Right ventricle myocardium inferior (tissue), 1 donor: Measurements from ENCODE around the gene PIM2. TPM values are rescaled to one million over a fixed set of nuclear protein-coding genes. Genes with fewer than 3 reads are reported as not detected.
"Not testable (repeated sequence)": the region's sequence is repeated elsewhere in the genome, so short reads cannot be mapped to it uniquely, and the experiment has no call there.

Experiments used
- ATAC-seq: fragments of 200-7000 bp; cut with Tn5 transposase; one replicate; pipeline ENCODE4 v1.9.1; 2020; ENCODE audit warnings: mild to moderate bottlenecking, moderate library complexity
- DNase-seq: peaks from one replicate; pipeline ENCODE4 v3.0.0; 2021; ENCODE audit errors: missing footprints
- intact Hi-C: fragments of 100-400 bp; cut with DNase I; formaldehyde crosslinking; loops from one replicate; pipeline ENCODE4 v1.11.0; 2022
- total RNA-seq: library from RNA; stranded (reverse); fragmentation: NEBNext Ultra II Directional; extraction: Animal tissue kit (Norgen Biotek cat#: 25700); gene quantifications from one replicate; pipeline ENCODE4 v1.2.1, GENCODE V29; 2021
- donor health status: DM: no; HTN: yes; CAD: no; lungs with severe emphysema.

The PIM2 gene
- total RNA-seq, 1 donor from 2014 or later = 3.2 TPM

DNA sequence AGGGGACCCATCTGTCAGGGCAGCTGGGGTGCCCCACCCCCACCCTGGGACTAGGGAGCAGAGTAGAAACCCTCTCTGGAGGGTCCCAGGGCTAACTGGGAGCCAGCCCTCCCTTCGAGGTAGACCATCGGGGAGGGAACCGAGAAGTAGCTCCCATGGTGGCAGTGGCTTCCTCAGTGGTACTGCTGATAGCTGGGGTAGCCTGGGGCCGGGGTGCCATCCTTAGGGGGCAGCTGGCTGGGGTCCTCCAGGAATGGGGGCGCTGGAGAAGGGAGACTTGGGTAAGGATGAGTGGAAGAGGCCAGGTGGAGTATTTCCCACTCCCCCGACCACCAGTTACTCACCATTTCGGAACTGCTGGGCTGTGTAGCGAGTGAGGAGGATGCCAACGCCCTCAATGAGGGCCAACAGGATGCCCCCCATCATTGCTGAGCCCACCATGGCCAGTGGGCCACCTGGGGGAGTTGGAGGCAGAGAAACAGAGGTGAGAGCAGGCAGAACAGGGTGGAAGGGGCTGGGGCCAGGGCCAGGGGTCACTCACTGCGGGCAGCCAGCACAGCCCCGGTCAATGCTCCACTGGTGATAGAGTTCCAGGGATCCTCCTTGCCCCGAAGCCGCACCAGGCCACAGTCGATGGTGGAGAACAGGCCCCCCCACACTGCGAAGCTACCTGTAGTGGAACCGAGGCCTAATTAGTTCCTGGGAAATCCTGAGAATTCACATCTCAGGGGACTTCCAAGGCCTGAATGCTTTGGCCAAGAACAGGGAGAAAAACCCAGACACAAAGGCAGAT, 25.1 kb downstream of the PIM2 start:
- intact Hi-C loops = no loop called here
- DNase-seq (no peak), ATAC-seq (no peak)

DNA sequence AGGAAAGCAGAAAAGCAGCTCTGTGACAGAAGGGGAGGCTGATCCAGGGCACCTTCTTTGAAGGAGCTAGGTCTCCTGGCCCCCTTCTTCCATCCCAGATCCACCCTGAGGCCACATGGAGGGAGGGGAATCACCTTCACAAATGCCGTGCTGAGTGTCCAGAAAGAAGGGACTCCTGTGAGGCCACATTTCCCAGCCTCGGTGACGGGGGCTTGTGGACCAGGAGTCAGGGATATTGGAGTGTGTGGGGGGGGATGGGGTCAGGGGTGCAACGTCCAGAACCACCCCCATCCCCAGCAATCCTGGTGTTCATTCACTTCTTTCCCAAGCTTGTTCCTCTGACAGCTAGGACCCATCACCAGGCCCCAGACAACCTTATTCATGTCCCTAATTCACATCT, 25.9 kb downstream of the PIM2 start:
- no peak for ATAC-seq
- intact Hi-C loops = no loop called here
- DNase-seq = no peak

DNA sequence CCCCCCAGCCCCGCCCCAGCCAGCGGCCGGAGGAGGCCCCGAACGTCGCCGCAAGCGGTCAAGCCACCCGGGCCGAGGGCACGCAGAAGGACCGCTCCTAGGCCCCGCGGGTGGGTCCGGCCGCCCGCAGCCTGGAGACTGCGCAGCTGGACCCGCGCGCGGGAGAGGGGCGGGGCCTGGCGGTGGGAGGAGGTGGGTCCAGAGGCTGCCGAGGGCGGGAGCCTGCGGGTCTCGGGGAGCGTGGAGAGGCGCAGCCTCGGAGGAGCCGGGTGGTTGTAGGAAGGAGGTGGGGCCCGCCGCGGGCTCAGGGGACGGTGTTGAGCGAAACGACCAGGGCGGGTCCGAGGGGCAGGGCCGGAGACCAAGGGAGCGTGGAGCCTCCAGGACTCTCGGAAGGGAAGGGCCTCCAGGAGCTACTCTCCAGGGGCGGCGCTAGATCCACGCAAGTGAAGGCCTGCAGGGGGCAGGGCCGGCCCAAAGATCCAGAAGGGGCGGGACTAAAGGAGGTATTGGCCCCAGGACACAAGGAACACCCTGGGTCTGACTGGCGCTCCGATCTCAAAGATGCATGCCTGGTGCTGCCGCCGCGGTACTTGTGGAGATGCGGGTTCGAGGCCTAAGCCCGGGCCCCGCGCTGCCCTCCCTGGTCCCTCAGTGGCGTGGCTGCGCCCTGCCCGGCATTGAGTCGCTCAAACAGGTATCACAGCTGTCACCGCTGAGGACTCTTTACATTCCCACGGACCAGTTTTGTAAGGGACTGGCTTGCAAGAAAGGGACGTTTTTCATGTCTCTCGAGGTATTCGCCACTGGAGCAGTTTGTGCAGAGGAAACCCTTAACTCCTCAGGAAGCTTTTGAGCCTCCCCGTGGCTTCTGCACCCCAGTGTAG, 27.2 kb downstream of the PIM2 start:
- peak; percentile 96 for ATAC-seq
- intact Hi-C loops = no loop called here
- DNase-seq = peak; percentile 92

DNA sequence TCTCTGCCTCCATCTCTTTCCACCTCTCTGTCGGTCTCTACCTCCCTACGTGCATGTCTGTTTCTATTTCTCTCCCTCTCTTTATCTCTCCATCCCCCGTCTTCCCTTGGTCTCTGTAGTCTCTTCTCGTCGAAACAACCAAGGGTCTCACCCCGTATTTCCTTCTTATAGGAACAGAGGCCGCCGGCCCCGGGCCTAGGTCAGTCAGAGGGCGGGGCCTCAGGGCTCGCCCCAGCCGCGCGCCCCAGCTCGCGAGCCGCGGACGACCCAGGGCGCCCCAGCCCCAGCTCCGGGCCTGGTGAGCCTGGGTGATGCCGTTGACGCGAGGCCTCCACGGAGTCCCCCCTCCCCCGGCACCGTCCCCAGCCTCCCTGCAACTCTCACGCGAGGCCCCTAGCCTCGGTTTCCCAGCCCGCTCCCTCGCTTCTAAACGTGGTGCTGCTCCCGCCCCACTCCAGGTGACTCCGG, 27.9 kb downstream of the PIM2 start:
- intact Hi-C loops = no loop called here
- ATAC-seq (peak; percentile 55), DNase-seq (no peak)

DNA sequence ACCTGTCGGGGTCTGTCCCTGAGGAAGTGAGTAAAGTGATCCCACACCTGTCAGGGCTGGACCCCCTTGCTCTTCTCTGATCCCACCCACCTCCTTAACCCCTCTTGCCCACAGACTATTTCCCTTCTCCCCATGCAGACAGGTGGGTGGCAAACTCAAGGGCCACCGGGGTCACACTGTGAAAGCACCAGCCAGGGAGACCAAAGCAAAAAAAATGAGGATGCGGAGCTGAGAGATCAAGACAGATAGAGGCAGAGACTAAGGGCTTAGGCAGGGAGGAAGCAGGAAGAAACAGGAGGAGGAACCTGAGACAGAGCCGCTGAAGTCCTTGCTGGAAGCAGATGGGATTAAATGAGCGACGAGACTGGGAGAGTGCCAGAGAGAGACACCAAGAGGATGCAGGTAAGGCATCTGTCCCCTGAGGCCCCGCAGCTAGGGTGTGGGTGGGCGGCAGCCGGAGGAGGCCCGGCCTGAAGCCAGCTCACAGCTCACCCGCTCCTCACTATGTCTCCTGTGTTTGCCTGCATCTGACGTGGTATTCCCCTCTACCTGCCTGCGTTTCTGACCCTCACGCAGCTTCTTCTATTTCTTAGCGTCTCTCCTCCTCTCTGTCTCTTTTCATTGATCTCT, 28.4 kb downstream of the PIM2 start:
- no peak for ATAC-seq
- intact Hi-C loops = no loop called here
- no peak for DNase-seq

DNA sequence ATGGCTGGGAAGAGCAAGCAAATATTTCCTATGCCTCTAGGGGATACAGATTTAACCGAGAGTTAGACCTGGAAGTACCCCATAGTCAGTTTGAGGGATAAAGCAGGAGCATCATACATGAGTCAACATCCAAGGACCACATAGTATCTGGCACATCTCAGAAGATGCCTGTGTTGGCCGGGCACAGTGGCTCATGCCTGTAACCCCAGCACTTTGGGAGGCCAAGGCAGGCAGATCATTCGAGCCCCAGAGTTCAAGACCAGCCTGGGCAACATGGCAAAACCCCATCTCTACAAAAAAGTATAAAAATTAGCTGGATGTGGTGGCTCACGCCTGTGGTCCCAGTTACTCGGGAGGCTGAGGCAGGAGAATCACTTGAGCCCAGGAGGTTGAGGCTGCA, 32.2 kb downstream of the PIM2 start:
- ATAC-seq, intact Hi-C loops, DNase-seq: not testable (repeated sequence)

DNA sequence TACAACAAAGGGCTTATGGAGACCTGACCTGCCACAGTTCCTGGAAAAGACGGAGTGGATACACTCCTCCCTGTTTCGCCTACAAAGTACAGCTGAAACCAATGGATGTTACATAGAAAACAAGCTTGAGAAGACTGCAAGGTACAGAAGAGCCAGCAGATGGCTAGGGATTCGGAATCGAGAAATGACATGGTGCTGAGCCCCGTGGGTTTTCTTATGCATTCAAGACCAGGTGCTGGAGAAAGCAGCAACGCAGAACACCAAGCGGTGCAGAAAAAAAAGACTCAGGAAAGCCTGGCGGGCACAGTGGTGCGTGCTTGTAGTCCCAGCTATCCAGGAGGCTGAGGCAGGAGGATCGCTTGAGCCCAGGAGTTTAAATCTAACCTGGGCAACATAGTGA, 35.1 kb downstream of the PIM2 start:
- no peak for DNase-seq
- ATAC-seq = no peak
- intact Hi-C loops = no loop called here

DNA sequence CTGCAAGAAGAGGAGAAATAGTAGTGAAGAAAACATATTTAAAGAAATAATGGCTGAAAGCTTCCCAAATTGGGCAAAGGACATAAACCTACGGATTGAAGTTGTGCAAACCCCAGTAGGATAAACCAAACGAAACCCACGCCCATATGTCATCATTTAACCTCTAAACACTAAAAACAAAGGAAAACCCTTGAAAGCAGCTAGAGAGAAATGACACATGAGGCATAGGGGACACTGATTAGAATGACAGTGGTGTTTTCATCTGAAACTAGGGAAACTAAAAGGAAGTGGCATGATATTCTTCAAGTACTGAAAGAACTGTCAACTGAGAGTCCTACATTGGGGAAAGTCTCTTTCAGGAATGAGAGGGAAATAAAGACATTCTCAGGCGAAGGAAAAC, 41.9 kb downstream of the PIM2 start:
- ATAC-seq, DNase-seq, intact Hi-C loops: not testable (repeated sequence)

DNA sequence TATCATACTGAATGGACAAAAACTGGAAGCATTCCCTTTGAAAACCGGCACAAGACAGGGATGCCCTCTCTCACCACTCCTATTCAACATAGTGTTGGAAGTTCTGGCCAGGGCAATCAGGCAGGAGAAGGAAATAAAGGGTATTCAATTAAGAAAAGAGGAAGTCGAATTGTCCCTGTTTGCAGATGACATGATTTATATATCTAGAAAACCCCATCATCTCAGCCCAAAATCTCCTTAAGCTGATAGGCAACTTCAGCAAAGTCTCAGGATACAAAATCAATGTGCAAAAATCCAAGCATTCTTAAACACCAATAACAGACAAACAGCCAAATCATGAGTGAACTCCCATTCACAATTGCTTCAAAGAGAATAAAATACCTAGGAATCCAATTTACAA, 46.8 kb downstream of the PIM2 start:
- ATAC-seq, DNase-seq, intact Hi-C loops: not testable (repeated sequence)

DNA sequence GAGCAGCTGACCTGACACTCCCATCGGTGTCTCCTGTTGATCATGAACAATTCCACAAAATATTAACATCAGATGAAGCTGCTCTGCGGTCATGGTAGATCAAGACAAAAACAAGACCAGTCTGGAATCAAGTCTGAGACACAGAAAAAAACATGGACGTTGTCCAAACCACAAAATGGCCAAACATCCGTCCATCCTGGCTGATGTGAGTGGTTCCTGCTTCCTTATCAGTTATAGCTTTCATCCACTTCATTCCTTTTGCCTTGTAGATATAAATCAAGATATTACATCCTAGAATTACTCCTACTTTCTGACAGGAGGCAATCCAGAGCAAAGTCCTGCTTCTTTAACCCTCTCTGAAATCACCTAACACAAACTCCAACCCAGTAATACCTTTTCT, 54.6 kb downstream of the PIM2 start:
- ATAC-seq (no peak), DNase-seq (no peak)
- intact Hi-C loops = no loop called here

Other genes with a start within 250 kb of the PIM2 start
- gene WAS, start 235.2 kb downstream of the PIM2 start, total RNA-seq = 4.4 TPM
- gene SUV39H1, start 222.3 kb downstream of the PIM2 start, total RNA-seq = 2.2 TPM
- gene GLOD5, start 157.3 kb downstream of the PIM2 start, total RNA-seq = not detected
- 0.16 TPM for gene GATA1, start 132.4 kb downstream of the PIM2 start, total RNA-seq
- gene HDAC6, start 117.0 kb downstream of the PIM2 start, total RNA-seq = 37.3 TPM
- gene ERAS, start 92.5 kb downstream of the PIM2 start, total RNA-seq = not detected
- not detected for gene PCSK1N, start 83.4 kb downstream of the PIM2 start, total RNA-seq
- 80.5 TPM for gene TIMM17B, start 21.3 kb downstream of the PIM2 start, total RNA-seq
- gene PQBP1, start 21.1 kb downstream of the PIM2 start, total RNA-seq = 58.6 TPM
- gene SLC35A2, start 7.4 kb downstream of the PIM2 start, total RNA-seq = 11.6 TPM
- 19.8 TPM for gene OTUD5, start 38.6 kb upstream of the PIM2 start, total RNA-seq
- 0.68 TPM for gene KCND1, start 52.8 kb upstream of the PIM2 start, total RNA-seq
- gene GRIPAP1, start 83.2 kb upstream of the PIM2 start, total RNA-seq = 20.1 TPM
- gene TFE3, start 124.3 kb upstream of the PIM2 start, total RNA-seq = 24.8 TPM
- gene CCDC120, start 140.0 kb upstream of the PIM2 start, total RNA-seq = 1.4 TPM
- 7.1 TPM for gene PRAF2, start 155.0 kb upstream of the PIM2 start, total RNA-seq
- gene WDR45, start 160.9 kb upstream of the PIM2 start, total RNA-seq = 67.1 TPM
- 19.0 TPM for gene GPKOW, start 204.7 kb upstream of the PIM2 start, total RNA-seq
- gene MAGIX, start 243.7 kb upstream of the PIM2 start, total RNA-seq = 4.3 TPM